Stimulated activated CD8-positive, alpha-beta memory T cell treated with anti-CD3 and anti-CD28 coated beads, Interleukin-4, amount 100 ng/mL, for 48 hours (primary cell): ENCODE data around the gene EXT2.
A peak's percentile ranks its signal among the peaks of the same experiment; 100 is the strongest.

Experiments
- DNase-seq: peaks from one replicate; pipeline ENCODE4 v3.0.0-alpha.2; 2020

The EXT2 gene

DNA sequence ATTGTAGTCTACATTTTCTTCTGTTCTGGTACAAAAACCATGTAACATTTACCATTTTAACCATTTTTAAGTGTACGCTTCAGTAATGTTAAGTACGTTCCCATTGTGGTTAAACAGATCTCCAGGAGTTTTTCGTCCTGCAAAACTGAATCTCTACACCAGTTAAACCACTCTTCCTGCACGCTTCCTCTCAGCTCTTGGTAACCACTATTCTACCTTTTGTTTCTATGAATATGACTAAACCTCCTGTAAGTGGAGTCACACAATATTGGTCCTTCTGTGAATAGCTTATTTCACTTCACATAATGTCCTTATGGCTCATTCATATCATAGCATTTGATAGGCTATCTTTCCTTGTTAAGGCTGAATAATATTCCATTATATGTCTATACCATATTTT, 7.1 kb upstream of the EXT2 start:
- DNase-seq: no peak

DNA sequence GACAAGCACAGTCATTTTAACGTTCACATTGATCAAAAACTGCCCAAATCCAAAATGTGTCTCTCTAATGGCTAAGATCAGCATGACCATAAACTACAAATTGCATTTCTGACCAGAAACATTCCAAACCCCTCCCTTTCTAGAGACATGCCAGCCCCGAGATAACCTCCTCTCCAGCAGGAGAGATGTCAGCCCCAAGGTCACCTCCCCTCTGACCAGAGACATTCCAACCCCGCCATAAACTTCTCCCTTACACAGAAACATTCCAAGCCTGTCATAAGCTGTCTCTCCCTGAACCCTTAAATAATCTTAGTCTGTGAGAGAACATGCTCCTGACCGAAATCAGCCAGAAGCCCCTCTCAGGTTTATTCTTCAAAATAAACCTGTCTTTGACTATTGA, 6.6 kb upstream of the EXT2 start:
- no peak for DNase-seq

DNA sequence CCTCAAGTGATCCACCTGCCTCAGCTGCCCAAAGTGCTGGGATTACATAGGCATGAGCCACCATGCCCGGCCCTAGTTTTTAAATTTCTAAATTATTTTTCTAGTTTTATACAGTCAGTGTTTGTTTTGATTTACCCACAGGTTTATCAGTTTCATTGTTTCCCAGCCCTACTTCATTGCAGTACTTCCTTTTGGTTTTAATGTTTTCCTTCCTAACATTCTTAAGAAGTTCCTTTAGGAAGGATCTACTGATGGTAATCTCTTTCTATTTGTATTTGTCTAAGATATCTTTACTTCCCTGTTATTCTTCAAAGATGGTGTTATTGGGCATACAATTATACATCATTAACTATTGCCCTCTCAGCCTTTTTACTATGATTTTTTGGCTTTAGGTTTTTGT, 4.9 kb upstream of the EXT2 start:
- no peak for DNase-seq

DNA sequence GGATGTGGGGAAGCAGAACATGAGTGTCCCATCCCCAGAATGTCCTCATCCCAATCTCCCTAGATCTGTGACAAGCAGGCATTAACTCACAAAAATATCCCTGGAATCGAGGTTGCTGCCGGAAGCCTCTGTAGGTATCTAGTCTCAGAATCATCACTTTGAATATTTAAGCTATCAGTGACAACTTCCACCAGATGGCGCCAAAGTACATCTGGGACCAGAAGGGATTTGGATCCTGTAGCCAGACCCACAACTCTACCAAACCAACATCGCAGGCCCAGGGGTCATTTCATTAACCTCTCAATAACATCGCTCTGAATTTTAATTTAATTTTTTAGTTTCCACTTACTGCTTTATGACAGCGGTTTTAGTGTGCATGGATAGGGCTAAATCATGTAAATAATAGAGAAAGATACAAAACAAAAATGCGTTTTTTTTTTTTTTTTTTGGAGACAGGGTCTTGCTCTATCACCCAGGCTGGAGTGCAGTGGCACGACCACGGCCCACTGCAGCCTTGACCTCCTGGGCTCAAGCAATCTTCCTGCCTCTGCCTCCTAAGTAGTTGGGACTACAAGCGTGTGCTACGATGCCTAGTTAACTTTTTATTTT, 1.1 kb upstream of the EXT2 start:
- DNase-seq: peak; percentile 87

DNA sequence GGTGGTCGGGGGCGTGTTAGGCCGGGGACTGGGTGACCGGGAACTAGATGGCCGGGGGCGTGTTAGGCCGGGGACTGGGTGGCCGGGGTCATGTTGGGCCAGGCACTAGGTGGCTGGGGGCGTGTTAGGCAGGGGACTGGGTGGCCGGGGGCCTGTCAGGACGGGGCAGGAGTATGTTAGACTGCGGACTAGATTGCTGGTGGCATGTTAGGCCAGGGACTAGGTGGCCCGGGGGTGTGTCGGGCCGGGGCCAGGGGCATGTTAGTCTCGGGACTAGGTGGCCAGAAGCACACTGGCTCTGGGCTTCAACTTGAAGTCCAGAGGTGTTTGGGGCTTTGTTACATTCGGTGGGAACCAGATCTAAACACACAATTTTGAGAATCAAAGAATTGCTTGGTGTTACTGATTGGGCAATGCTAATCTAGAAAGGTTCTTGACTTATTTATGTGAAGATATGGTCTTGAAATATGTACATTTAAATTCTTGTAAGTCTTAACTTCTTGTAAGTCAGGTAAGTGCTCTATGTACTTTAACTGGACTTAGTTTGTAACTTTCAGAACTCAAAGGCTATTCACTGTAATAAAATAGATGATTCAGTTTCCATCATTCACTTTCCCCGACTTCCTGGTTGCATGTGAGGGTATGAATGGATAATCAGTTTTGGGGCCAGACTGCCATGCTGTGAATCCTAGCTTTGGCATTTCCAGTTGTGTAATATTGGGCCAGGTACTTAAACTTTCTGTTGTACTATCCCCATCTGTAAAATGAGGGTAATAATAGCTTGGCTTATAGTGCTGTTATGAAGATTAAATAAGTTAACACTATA, 1.1 kb downstream of the EXT2 start:
- no peak for DNase-seq

DNA sequence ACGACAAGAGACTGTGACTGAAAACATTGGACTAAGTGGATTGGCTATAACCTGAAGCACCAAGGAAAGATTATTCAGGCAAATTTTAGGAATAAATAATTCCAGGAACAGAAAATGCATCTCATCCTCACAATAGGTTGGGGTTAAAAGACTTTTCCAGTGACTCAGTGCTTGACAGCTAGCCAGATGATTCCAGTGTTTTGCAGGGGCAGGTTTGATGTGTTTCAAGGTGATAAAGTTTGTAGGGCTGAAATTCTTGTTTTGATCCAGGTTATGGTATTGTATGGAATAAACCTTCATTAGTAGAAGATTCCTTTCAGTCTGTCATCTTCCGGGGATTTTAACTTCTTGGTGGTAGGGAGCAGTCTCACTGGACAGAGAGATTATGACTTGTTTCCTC, 2.3 kb downstream of the EXT2 start:
- DNase-seq: no peak

DNA sequence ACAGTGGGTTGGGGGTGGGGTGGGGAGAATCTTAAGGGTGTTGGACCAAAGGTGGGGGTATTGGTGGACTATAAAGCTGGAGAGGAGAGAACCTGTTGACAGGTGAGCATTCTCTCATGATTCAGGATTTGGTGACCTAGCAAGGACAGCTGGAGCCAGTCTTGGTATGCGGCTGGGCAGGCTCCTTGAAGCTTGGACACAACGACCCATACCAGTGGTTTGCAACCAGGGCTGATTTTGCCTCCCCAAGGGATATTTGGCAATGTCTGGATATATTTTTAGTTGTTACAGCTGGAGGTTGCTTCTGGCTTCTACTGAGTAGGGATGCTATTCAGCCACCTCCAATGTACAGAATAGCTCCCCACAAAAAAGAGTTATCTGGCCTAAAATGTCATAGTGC, 5.6 kb downstream of the EXT2 start:
- DNase-seq: no peak

DNA sequence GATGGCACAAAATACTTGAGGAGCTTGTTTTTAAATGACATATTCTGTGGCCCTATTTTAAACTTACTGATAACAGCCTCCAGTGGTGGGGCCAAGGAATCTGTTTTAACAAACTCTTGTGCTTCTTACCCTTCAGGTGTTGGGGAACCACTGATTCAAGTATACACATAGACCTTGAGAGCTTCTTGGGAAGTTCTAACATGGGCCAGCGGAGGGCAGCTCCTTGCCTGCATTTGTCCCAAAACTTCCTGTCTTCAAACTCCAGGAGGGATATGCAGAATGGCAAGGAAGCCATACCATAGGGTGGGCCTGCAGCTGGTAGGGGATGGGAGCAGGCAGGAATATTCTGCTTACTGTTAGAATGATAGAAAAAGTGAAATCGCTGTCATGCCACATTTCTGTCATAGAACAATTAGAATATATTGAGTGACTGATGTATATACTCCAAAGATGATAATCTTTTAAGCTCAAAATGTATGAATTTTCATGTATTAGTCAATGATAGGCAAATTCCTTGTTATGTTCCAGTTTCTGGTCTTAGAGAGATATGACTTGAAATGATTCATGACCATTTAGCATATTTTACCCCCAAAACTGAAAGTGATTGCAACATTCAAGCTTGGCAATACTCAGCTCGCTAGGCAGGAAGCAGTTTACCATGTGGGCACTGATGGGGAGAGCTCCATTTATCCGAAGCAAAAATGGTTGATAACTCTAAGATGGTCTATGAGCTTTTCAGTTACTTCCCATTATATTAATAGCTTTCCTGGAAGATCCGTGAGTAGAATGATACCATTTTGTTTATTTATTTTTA, 9.2 kb downstream of the EXT2 start:
- no peak for DNase-seq

DNA sequence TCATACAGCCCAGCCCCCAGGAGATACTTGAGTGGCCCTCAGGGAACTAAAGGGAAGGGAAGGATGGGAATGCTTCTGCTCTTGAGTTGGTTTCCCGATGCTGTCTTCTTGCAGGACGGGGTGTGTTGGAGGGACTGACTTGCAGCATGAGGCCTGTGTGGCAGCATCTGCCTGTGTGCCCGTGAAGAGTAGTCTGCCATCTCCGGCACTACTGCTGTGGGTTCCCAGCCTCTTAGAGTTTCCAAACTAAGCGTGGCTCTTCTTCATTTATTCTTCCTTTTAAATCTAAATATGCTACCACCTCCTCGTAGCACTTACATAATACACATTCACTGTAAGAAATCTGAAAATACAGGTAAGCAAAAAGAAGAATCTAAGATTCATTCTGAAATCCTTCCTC, 12.8 kb downstream of the EXT2 start:
- no peak for DNase-seq

DNA sequence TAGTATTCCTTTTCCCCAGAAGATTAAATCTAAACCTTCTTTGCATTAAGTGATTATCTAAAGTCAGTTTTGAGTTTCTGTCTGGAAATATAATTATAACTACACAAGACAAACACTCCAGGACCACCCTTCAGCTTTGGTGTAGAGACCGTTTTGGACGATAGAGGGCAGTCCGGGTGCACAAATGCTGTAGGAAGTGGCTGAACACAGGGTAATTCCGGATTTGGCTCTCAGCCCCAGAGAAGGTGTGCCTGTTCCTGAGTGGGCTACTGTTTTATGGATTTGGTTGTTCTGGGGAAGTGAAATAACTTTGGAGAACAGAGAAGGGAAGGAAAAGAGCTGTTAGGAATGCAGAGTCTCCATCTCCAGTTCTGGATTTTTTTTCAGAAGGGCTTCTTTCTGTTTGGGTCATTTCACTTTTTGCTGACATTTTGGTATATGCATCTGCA, 14.8 kb downstream of the EXT2 start:
- peak; percentile 74 for DNase-seq

DNA sequence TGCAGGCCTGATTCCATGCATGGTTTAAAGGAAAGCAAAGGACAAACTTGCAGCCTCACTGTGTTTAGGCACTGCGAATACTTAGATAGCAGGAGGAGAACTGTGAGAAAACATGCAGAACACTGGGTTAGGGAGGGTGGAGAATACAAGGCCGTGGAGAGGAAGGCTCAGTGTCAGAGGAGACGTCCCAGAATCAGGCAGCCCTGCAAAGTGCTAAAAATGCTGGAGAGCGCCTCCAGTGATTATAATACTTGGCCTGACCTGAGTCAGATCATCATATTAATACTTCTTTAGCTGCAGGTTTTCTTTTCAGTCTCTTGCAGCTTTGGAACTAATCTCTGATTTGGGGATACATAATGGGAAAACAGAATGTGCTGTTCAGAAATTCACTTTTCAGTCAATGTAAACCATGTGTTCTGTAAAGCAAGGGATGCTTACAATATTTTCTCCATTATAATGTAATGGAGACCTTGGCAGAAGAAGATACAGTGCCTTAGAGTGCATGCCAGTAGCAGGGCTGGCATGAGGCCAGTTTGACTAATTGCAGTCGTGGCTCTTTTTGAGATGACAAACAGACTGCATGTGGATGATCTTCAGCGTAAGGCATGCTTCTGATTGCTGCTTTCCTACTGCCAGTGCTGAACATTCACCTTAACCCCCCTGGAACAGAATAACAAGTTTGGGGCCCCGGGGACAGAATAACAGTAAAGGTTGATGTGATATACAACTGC, 16.8 kb downstream of the EXT2 start:
- no peak for DNase-seq

DNA sequence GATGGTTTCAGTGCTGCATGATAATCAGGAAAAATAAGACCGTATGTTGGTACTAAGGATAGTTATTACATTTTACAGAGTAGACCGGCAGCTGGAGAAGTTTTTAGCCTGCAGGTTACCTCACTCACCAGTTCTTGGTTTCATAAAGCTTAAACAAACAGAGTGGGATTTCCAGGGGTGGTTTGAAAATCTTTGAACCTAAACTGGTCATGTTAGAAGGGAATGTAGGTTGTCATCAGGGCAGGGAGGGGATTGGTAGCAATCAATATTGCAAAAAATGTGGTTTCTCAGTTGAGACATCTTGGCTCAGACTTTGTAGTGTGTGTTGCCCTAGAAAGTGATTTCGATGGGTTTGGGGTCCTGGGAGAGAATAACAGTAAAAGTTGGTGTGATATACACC, 17.5 kb downstream of the EXT2 start:
- no peak for DNase-seq

DNA sequence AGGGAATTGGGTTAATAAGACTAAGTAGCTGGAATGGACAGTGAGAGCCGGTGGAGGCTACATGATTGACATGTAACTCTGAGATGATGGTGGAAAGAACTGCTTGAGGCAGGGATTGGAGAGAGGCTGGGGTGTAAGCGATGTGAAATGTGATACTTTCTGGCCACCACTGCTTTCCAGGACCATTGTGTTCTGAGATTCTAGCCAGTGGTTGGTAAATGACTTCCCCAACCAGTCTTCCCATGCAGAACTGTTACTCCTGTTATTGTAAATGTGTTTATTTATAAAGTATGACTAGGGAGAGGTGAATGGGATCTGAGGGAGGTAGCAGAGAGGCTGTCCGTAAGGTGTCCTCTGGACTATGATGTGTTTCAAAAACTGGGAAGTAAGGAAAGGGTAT, 18.1 kb downstream of the EXT2 start:
- DNase-seq: no peak

DNA sequence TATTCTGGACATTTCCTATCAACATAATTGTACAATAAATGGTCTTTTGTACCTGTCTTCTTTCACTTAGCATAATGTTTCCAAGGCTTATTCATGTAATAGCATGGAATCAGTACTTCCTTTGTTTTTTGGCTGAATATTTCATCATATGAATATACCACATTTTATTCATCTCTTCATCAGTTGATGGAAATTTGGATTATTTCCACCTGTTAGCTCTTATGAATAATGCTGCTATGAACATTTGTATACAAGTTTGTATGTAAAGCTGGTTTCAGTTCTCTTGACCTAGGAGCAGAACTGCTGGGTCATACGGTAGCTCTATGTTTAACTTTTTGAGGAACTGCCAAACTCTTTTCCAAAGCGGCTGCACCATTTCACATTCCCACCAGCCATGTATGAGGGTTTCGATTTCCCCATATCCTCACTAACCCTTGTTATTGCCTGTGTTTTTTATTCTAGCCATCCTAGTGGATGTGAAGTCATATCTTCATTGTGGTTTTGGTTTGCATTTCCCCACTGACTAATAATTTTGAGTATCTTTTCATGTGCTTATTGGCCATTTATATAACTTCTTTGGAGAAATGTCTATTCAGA, 20.9 kb downstream of the EXT2 start:
- DNase-seq: no peak

DNA sequence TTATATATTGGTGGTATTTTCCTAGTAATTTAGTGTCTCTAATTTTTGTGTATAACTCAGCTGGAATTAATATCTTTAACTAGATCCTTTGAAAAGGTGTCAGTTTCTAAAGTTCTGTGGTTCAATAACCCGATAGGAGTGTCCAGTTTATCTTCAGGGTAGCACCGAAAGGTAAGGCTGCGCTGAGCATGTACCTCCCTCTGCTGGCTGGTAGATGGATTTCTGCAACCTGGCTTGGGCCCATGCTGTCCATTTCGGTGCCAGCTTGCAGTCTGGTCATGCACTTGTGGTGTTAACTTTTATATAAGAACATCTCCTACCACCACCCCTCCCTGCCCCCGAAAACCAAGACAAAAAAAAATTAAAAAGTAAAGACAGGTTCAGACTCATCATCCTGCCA, 24.7 kb downstream of the EXT2 start:
- no peak for DNase-seq

DNA sequence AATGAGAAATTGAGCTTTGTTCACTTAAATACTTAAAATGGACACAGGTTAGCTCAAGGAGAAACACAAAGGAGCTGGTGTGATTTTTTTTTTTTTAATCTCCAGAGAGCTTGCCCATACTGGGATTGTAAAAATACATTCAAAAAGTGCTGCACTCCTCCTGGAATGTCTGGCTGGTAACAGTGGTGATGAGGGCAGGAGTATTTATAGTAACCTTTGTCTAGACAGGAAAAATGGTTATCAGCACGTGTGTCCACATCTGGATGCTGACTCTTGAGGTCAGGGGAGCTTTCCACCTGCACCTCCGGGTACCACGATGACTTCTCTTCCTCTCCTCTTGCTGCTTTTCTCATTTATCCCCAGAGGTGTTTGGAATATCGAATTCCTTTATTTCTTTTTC, 30.1 kb downstream of the EXT2 start:
- DNase-seq: no peak

DNA sequence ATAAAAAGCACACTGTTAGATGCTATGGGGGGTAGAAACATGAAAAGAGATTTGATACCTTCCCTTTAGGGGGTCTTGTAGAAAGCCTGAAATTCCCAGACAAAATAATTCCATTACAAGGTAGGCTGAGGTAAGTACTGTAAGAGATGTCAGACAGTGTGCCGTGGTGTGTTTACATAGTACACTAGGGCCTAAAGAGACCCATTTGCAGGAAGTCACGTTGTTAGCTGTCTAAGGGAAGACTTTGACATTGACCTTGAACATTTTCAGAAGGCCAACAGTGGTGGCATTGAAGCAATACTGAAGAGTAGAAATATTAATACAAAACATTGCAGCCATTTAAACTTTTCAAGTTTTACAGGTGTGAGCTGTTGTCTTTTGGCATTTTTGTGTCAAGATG, 30.8 kb downstream of the EXT2 start:
- no peak for DNase-seq

DNA sequence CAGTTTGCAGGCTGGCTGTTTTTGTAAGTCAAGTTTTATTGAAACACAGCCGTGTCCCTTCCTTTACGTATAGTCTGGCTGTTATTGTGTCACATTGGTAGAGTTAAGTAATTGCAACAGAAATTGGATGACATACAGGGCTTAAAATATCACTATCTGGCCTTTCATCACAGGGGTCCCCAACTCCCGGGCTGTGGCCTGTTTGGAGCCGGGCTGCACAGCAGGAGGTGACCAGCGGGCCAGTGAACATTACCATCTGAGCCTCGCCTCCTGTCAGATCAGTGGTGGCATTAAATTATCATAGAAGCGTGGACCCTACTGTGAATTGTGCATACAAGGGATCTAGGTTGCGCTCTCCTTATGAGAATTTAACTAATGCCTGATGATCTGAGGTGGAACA, 31.7 kb downstream of the EXT2 start:
- no peak for DNase-seq

DNA sequence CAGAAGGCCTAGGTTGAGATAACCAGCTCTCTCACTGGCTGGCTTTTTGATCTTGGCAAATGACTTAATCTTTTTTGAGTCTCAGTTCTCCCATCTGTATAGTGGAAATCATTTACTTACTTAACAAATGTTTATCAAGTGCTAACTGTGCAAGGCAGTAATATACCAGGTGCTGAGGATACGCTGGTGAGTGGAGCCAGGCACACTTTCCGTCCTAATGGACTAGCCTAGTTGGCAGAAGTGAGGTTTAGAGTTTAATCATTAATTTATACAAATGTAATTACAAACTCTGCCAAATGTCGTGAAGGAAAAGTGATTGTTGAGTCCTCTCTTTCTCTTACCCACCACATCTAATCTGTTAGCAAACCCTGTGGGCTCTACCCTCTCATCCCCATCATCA, 33.3 kb downstream of the EXT2 start:
- DNase-seq: no peak

DNA sequence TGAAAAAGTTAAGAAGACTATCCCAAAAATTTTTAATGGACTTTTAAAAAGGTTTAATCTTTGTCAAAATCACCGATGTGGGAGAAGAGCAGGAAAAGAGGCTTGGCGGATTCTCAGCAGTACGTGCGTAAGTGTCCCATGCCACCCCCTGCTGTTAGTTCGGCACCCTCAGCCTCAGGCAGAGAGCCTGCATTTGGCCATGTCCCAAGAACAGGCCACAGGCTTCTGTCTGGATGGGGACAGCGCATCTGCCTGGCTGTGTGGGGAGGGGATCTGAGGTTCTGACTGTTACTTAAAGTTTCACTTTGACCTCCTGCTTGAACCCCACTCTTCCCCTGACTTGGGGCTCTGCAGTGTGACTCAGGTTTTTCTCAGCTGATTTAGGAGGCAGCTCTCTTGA, 35.3 kb downstream of the EXT2 start:
- DNase-seq: no peak

DNA sequence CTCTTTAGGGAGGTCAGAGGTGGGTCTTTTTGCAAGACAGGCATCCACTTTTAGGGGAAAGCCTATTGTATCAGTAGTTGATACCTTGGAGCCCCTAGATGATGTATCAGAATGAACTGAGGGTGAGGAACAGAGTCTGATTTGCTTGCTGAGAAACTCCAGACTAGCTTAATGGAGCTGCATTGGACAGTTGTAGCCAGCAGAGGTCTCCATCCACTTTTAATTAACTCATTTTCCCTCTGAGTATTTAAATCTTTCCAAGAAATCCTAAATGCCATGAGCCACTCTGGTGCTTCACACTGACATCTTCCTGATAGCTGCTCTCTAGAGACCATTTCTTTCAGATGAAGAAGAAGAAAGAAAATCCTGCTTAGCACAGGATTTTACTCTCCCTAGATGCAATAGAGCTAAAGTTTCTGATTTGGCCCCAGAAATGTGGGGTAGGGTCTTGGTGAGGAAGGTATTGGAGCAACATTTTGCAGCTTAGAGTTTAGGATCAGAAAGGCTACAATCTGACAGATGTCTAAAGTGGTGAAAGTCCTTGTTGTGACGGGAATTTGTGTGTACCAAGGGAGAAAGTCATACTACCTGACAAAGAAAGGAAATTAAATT, 38.0 kb downstream of the EXT2 start:
- no peak for DNase-seq

DNA sequence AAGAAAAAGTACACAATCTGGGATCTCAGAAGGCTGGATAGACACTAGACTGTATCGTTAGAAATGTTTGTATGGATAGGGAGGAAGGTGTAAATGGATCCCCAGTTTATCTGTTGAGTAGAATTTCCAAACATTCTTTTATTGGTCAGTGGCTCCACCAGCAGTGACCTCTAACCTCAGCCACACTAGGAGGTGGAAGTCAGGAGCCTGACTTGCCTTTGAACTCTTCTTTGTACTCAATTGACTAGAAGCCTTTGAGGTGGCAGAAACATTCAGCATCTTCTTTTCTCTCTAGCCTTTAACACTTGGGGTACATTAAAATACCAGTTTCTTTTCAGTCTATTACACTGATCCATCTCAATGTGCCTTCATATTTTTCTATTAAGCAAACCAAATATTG, 39.1 kb downstream of the EXT2 start:
- DNase-seq: no peak
